Smooth muscle cell of the pulmonary artery (primary cell): ENCODE measurements around the gene TRMT10B. TPM values are rescaled to one million over a fixed set of nuclear protein-coding genes. Genes with fewer than 3 reads are reported as not detected.

Experiments used
- total RNA-seq: library from RNA; depleted of rRNA; stranded (reverse); fragments of >200 nt; gene quantifications from 2 replicates; pipeline ENCODE4 v1.2.3, GENCODE V29; 2014

The TRMT10B gene, protein sequence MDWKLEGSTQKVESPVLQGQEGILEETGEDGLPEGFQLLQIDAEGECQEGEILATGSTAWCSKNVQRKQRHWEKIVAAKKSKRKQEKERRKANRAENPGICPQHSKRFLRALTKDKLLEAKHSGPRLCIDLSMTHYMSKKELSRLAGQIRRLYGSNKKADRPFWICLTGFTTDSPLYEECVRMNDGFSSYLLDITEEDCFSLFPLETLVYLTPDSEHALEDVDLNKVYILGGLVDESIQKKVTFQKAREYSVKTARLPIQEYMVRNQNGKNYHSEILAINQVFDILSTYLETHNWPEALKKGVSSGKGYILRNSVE
- 3.2 and 4.4 TPM in 2 replicates for total RNA-seq

DNA sequence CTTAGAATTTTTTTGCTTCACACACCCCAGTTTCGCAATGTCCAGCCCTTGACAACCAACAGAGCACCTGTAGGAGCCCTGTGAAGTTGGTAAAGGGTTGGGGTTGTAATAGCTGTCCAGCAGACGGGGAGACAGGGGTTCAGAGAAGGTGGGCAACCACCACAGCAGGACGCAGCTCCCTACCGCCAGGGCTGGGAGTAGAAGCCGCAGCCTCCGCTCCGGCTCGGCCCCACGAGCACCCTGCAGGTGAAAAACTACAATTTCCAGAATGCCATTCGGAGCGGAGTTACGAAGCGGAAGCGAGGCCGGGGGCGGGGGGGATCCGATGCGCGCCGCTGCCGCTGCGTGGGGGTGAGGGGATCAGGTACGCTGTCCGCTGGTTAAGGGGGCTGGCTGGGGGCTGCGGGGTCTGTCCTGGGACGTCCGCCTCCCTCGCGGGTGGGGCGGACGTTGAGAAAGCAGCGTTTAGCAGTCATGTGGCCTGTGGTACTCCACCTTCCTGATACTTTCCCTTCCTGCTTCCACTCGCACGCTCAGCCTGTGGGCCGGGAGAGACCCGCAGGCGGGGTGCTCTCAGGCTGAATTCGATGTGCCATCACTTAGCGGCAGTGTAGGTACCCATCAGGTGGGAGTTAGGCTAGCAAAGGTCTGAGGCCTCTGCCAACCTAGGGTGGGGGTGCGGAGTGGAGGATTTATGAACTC, at the start of gene TRMT10B:
Gene TRMT10B (plus strand): TSS at position 317 of the 702 bp plus-strand sequence. CDS start 8,127 bp downstream, outside the sequence.

DNA sequence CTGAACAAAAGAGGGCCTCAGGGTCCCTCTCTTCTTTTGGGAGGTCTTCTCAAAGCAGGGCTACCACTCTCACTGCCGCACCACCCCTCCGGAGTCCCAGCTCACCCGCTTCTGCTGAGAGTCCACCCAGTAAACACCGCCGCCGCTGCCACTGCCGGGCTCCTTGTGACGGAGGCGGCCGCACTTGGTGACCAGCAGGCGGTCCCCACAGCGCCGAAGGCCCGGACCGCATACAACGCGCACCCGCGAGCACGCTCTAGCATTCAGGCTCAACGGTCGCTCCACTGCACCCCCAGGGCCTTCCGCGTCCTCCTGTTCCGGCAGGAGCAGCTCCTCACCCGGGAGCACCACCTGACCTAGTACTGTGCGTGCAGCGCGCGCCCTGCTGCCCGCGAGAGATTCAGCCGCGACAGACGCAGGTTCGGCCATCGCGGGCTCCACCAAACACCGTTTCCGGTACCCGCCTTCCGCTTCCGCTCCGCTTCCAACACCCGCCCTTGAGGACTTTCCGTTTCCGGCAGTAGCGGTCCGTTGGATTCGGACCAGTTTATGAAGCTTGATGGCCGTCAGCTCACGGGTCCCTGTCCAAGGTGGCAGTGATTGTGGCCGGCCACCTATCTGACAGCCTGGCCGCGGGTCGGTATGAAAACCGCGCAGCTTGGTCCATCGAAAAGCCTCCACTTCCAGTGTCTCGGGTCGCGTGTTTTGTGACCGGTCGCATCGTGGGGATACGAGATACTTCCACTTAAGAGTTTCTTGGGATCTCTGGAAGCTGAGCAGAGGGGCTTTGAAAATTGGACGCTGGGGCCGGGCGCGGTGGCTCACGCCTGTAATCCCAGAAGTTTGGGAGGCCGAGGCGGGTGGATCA, 31.2 kb downstream of the TRMT10B start, which contains the start of gene EXOSC3:
Gene EXOSC3 (minus strand): TSS at position 449 of the 868 bp plus-strand sequence. CDS start 20 bp downstream, at position 429.

DNA sequence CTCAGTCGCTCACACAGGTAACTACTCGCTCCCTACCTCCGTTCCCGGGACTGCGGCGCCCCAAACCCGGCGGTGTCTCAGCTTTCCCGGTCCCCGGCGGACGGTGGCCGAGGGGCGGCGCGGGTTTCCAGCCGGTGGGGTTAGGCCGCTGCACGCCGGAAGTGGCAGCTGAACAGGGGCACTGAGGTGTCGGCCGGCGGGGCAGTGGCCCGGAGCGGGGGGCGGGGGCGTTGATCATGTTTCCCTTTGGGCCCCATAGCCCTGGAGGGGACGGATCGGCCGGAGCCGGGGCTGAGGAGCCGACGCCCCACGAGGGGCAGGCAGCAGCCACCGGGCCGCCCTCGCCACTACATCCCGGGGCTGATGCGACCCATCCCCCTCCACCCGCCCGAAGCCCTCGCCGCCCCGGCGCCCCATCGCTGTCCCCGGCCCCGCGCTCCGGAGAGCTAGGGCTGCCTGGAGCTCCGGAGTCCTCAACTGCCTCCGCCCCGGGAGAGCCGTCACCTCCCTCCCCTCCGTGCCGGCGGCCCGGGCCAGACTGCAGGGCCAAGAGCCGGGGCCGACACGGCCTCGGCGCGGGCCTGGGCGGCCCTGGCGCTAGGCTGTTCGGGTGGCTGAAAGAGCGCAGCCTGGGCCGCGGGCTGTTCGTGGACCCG, 47.2 kb downstream of the TRMT10B start, which contains the start of gene DCAF10:
Gene DCAF10 (plus strand): TSS at position 167 of the 656 bp plus-strand sequence. CDS start 70 bp downstream, at position 237.

Other genes with a start within 250 kb of the TRMT10B start
- 19.7 and 19.8 TPM in 2 replicates for gene FBXO10, start 177.4 kb upstream of the TRMT10B start, total RNA-seq
- gene TOMM5, start 161.2 kb upstream of the TRMT10B start, total RNA-seq: 107 and 116 TPM in 2 replicates
- not detected in 2 replicates for gene FRMPD1, start 102.9 kb upstream of the TRMT10B start, total RNA-seq
- gene EXOSC3, start 31.3 kb downstream of the TRMT10B start, total RNA-seq: 19.7 and 22.5 TPM in 2 replicates
- gene DCAF10, start 47.0 kb downstream of the TRMT10B start, total RNA-seq: 58.6 and 61.9 TPM in 2 replicates
- 69.7 and 76.6 TPM in 2 replicates for gene SLC25A51, start 150.3 kb downstream of the TRMT10B start, total RNA-seq